ENCODE data around the gene CRYBB2.
"Not testable (repeated sequence)": the region's sequence is repeated elsewhere in the genome, so short reads cannot be mapped to it uniquely, and the experiment has no call there.

Gene CRYBB2

DNA sequence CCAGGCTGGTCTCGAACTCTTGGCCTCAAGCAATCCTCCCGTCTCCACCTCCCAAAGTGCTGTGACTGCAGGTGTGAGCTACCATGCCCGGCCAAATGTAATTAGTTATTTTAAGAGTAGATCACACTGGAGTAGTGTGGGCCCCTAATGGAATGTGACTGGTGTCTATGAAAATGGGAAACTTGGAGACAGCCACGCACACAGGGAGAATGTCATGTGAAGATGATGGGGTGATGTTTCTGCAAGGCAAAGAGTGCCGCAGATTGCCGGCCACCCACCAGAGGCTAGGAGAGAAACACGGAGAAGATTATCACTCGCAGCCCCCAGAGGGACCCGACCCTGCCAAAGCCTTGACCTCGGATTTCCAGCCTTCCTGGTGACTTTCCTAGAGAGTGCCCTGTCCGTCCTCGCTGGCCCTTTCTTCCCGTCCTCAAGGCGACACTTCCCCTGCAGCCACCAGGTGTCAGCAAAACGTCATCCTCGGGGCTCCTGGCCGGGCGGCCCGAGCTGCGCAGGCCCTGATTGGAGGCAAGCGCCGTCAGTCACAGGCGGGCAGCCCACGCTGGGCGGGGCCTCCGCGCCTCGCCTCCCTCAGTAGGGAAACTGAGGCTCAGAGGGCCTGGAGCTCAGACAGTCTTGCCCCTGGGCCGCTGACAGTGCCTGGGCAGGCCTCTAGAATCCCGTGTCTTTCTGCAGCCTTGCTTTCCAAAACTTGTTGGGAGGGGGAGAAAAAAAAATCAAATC lies 16.3 kb downstream of the CRYBB2 start:
- Mint-ChIP-seq H3K4me3 (no peak overlapping the region), H3K27me3 (peaks cover 38% of the 10 kb centered on the region), H3K9me3 (no peaks in the 10 kb centered on the region), H3K4me1 (no peaks in the 10 kb centered on the region), H3K36me3 (no peaks in the 10 kb centered on the region), H3K27ac (no peak overlapping the region)
- CTCF ChIA-PET, result interaction anchor here (0.8 to 2.0 kb wide), 4 partner anchors 49 to 159 kb away, joined by 3 to 10 read pairs (median 4); no protein-coding TSS in a partner anchor
- DNase-seq, result peak; percentile 84

DNA sequence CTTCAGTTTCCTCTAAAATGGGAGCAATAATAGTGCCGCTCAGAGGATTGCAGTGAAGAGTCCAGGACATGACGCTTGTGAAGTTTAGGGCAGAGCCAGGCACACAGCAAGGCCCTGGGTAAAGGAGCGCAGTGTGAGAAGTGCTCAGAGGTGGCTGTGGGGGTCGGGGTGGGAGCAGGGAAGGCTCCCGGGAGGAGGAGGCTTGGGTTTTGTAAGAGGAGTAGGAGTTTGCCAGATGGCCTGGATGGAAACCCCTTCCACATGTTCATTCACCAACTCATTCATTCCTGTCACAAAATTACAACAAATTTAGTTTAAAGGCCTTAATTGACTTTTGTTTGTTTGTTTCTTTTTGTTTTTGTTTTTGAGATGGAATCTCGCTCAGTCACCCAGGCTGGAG lies 17.0 kb downstream of the CRYBB2 start:
- Mint-ChIP-seq H3K36me3 (no peaks in the 10 kb centered on the region), H3K27ac (no peak overlapping the region), H3K4me1 (no peaks in the 10 kb centered on the region), H3K9me3 (no peaks in the 10 kb centered on the region), H3K4me3 (no peak overlapping the region), H3K27me3 (peaks cover 38% of the 10 kb centered on the region)
- DNase-seq, result no peak
- CTCF ChIA-PET, result interaction anchor here (0.8 to 2.0 kb wide), 4 partner anchors 50 to 160 kb away, joined by 3 to 10 read pairs (median 4); no protein-coding TSS in a partner anchor

GRCh38 chr22:25237503-25237902 lies 18.1 kb downstream of the CRYBB2 start:
- DNase-seq, result no peak
- no peak overlapping the region for H3K27ac Mint-ChIP-seq
- no peaks in the 10 kb centered on the region for H3K36me3 Mint-ChIP-seq
- no peaks in the 10 kb centered on the region for H3K9me3 Mint-ChIP-seq
- H3K27me3 Mint-ChIP-seq, result peaks cover 30% of the 10 kb centered on the region
- no peak overlapping the region for H3K4me3 Mint-ChIP-seq
- CTCF ChIA-PET, result no interaction called here
- H3K4me1 Mint-ChIP-seq, result no peaks in the 10 kb centered on the region

DNA sequence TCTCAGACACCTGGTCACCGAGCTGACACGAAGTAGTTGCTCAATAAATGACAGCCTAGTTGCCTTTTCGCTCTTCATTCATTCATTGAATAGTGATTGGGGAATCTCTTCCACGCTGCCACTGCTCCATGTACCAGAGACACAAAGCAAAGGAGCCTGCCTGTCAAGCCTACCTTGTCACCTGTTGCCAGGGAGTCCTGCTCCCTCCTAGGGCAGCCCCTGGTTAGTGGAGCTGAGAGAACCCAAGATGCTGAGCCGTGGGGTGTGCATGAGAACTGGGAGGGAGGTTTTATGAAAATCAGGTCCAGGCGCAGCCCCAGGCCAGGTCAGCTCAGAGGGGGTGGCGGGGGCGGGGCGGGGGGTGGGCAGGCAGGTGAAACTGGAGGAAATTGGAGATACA lies 18.6 kb downstream of the CRYBB2 start:
- H3K4me1 Mint-ChIP-seq, H3K9me3 Mint-ChIP-seq, DNase-seq, H3K27ac Mint-ChIP-seq, H3K4me3 Mint-ChIP-seq, H3K36me3 Mint-ChIP-seq, CTCF ChIA-PET: not testable (repeated sequence)
- H3K27me3 Mint-ChIP-seq, result peaks cover 30% of the 10 kb centered on the region

DNA sequence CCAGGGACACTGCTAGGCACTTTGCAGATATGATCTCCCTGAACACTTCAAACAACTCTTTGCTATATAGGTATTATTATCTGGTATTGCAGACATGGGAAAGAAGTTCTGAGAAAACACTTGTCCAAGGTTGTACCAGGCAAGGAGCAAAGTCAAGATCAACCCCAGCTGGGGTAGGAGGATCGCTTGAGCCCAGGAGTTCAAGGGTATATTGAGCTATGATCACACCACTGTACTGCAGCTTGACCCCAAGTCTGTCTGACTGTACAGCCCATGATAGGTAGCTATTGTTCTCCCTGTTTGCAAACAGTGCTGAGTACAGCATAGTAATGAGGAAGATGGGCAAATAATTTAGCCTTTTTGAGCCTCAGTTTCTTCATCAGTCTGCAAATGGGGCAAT lies 35.7 kb downstream of the CRYBB2 start:
- H3K4me1 Mint-ChIP-seq, H3K9me3 Mint-ChIP-seq, H3K4me3 Mint-ChIP-seq, DNase-seq, CTCF ChIA-PET, H3K36me3 Mint-ChIP-seq, H3K27ac Mint-ChIP-seq: not testable (repeated sequence)
- peaks cover 11% of the 10 kb centered on the region for H3K27me3 Mint-ChIP-seq

DNA sequence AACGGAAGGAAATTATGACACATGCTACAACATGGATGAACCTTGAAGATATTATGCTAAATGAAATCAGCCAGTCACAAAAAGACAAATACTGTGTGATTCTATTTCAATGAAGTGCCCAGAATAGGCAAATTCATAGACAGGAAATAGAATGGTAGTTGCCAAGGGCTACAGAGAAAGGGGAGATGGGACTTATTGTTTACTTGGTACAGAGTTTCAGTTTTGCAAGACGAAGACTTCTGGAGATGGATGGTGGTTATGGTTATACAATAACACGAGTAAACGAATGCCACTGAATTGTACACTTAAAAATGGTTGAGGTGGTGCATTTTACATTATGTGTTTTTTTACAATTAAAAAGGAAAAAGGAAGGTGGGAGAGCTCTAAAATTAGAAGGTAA lies 48.1 kb downstream of the CRYBB2 start:
- H3K4me1 Mint-ChIP-seq, H3K4me3 Mint-ChIP-seq, H3K36me3 Mint-ChIP-seq, CTCF ChIA-PET, DNase-seq, H3K27ac Mint-ChIP-seq, H3K9me3 Mint-ChIP-seq: not testable (repeated sequence)
- H3K27me3 Mint-ChIP-seq, result peaks cover 16% of the 10 kb centered on the region

DNA sequence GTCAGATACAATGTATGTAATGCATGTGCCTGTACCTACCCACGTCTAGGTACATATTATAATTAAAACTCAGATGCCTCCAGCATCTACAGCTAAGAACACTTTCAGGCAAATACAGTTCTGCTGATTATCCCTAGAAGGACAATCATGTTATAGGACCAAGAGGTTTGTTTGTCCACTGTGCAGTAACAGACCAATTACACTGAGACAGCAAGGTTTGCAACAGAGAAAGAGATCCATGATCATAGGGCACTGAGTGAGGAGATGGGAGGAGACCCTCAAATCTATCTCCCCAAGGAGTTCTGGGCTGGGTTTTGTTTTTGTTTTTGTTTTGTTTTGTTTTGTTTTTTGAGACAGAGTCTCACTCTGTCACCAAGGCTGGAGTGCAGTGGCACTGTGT lies 49.5 kb downstream of the CRYBB2 start:
- H3K36me3 Mint-ChIP-seq, CTCF ChIA-PET, H3K4me3 Mint-ChIP-seq, DNase-seq, H3K9me3 Mint-ChIP-seq, H3K4me1 Mint-ChIP-seq, H3K27ac Mint-ChIP-seq: not testable (repeated sequence)
- H3K27me3 Mint-ChIP-seq, result peaks cover 13% of the 10 kb centered on the region

- H3K4me3 Mint-ChIP-seq, H3K36me3 Mint-ChIP-seq, H3K9me3 Mint-ChIP-seq, H3K4me1 Mint-ChIP-seq, H3K27ac Mint-ChIP-seq, DNase-seq, CTCF ChIA-PET: not testable (repeated sequence)
- peaks cover 13% of the 10 kb centered on the region for H3K27me3 Mint-ChIP-seq
Observed at GRCh38 chr22:25270061-25270460, 50.6 kb downstream of the CRYBB2 start.

GRCh38 chr22:25273231-25273630 lies 53.8 kb downstream of the CRYBB2 start:
- peaks cover 23% of the 10 kb centered on the region for H3K27me3 Mint-ChIP-seq
- H3K9me3 Mint-ChIP-seq, H3K27ac Mint-ChIP-seq, H3K4me3 Mint-ChIP-seq, CTCF ChIA-PET, DNase-seq, H3K36me3 Mint-ChIP-seq, H3K4me1 Mint-ChIP-seq: not testable (repeated sequence)

GRCh38 chr22:25273928-25274327 lies 54.5 kb downstream of the CRYBB2 start:
- DNase-seq, CTCF ChIA-PET, H3K27ac Mint-ChIP-seq, H3K36me3 Mint-ChIP-seq, H3K9me3 Mint-ChIP-seq, H3K4me3 Mint-ChIP-seq, H3K4me1 Mint-ChIP-seq: not testable (repeated sequence)
- H3K27me3 Mint-ChIP-seq, result peaks cover 24% of the 10 kb centered on the region

- H3K27ac Mint-ChIP-seq, H3K4me1 Mint-ChIP-seq, DNase-seq, H3K4me3 Mint-ChIP-seq, CTCF ChIA-PET, H3K36me3 Mint-ChIP-seq, H3K9me3 Mint-ChIP-seq: not testable (repeated sequence)
- H3K27me3 Mint-ChIP-seq, result peaks cover 59% of the 10 kb centered on the region
Observed at GRCh38 chr22:25280118-25280517, 60.7 kb downstream of the CRYBB2 start.

Data from activated naive CD4-positive, alpha-beta T cell treated with anti-CD3 and anti-CD28 coated beads, Interleukin-2, amount 10 ng/mL, durations not matched to agents 7 days and 5 days (primary cell).